ENCODE data around the gene HSP90AB1.

Gene HSP90AB1

GRCh38 chr6:44246663-44247337, at the start of gene HSP90AB1:
TSS of gene HSP90AB1 (plus strand) at chr6:44247101. CDS start at chr6:44248630, 1,529 bp downstream.
- peak; percentile 90 for DNase-seq (ENCODE audit: low read depth)

- DNase-seq (ENCODE audit: low read depth) = no peak
Observed at GRCh38 chr6:44198684-44199083, 48.2 kb upstream of the HSP90AB1 start.

GRCh38 chr6:44199883-44200282, 47.0 kb upstream of the HSP90AB1 start:
- no peak for DNase-seq (ENCODE audit: low read depth)

- no peak for DNase-seq (ENCODE audit: low read depth)
Observed at GRCh38 chr6:44201200-44201599, 45.7 kb upstream of the HSP90AB1 start.

GRCh38 chr6:44201638-44202303, 45.1 kb upstream of the HSP90AB1 start:
- DNase-seq (ENCODE audit: low read depth) = no peak

- no peak for DNase-seq (ENCODE audit: low read depth)
Observed at GRCh38 chr6:44202332-44202971, 44.4 kb upstream of the HSP90AB1 start.

GRCh38 chr6:44202972-44203750, 43.7 kb upstream of the HSP90AB1 start:
- DNase-seq (ENCODE audit: low read depth) = no peak

- DNase-seq (ENCODE audit: low read depth) = no peak
Observed at GRCh38 chr6:44203955-44204354, 42.9 kb upstream of the HSP90AB1 start.

GRCh38 chr6:44207966-44208365, 38.9 kb upstream of the HSP90AB1 start:
- DNase-seq (ENCODE audit: low read depth) = no peak

- no peak for DNase-seq (ENCODE audit: low read depth)
Observed at GRCh38 chr6:44211284-44211683, 35.6 kb upstream of the HSP90AB1 start.

GRCh38 chr6:44214307-44214706, 32.6 kb upstream of the HSP90AB1 start:
- DNase-seq (ENCODE audit: low read depth) = no peak

GRCh38 chr6:44216677-44217331, 30.1 kb upstream of the HSP90AB1 start, which contains the start of gene MYMX:
TSS of gene MYMX (plus strand) at chr6:44216926. CDS start at chr6:44217472, 546 bp downstream.
- no peak for DNase-seq (ENCODE audit: low read depth)

- DNase-seq (ENCODE audit: low read depth) = no peak
Observed at GRCh38 chr6:44217332-44218143, 29.4 kb upstream of the HSP90AB1 start.

- DNase-seq (ENCODE audit: low read depth) = no peak
Observed at GRCh38 chr6:44219053-44219814, 27.7 kb upstream of the HSP90AB1 start.

GRCh38 chr6:44219815-44220784, 26.8 kb upstream of the HSP90AB1 start:
- DNase-seq (ENCODE audit: low read depth) = no peak

GRCh38 chr6:44220913-44221290, 26.0 kb upstream of the HSP90AB1 start:
- DNase-seq (ENCODE audit: low read depth) = no peak

GRCh38 chr6:44221291-44221960, 25.5 kb upstream of the HSP90AB1 start:
- DNase-seq (ENCODE audit: low read depth) = peak; percentile 53

- DNase-seq (ENCODE audit: low read depth) = no peak
Observed at GRCh38 chr6:44221961-44222335, 25.0 kb upstream of the HSP90AB1 start.

All from stromal cell of bone marrow (primary cell).